B cell (primary cell): Measurements from ENCODE around the gene RTTN. TPM values are rescaled to one million over a fixed set of nuclear protein-coding genes. Genes with fewer than 3 reads are reported as not detected.

Source experiments
- ATAC-seq: fragments of 200-7000 bp; cut with Tn5 transposase; one replicate; pipeline ENCODE4 v1.10.0; 2021; ENCODE audit warnings: low read depth, mild to moderate bottlenecking, moderate number of reproducible peaks, moderate library complexity
- CTCF ChIA-PET: fragments of 350-600 bp; sonication (Branson Sonifier 250); formaldehyde crosslinking; loops from one replicate; lab custom pipeline; 2021; ENCODE audit warnings: antibody characterized with exemption, inconsistent platforms; lab: Charles Lee
- POLR2A ChIA-PET: fragments of 350-600 bp; sonication (Branson Sonifier 250); formaldehyde crosslinking; loops from one replicate; lab custom pipeline; 2021; ENCODE audit warnings: antibody characterized with exemption; lab: Charles Lee
- DNase-seq: peaks from one replicate; pipeline ENCODE4 v3.0.0; 2013
- H2AFZ ChIP-seq: 2 replicates; pipeline ENCODE4 v1.6.1; 2012; ENCODE audit warnings: mild to moderate bottlenecking, low read depth, low read length; ENCODE audit not compliant: insufficient read depth, poor library complexity, severe bottlenecking
- H3K27ac ChIP-seq, 2 donors: 1 replicate in 1 of 2; 2 replicates in 1 of 2; pipeline ENCODE4 v1.5.1; 2012 to 2013; ENCODE audit warnings: low read length in 2 of 2, mild to moderate bottlenecking in 2 of 2, moderate library complexity in 1 of 2
- H3K27me3 ChIP-seq, 4 experiments: fragments of 200-600 bp in 1 of 4; sonication (generic) in 1 of 4; replicated peaks in 1 of 4; 1 replicate in 2 of 4; 2 replicates in 2 of 4; pipeline versions ENCODE4 v1.6.1 to v1.7.0; 2013 to 2016; ENCODE audit warnings: low read length in 3 of 4, mild to moderate bottlenecking in 2 of 4, mixed read lengths in 1 of 4, moderate library complexity in 1 of 4; ENCODE audit not compliant: insufficient read depth in 4 of 4, control insufficient read depth in 3 of 4; ENCODE audit errors: control extremely low read depth in 1 of 4
- H3K36me3 ChIP-seq, 2 experiments: replicated peaks in 1 of 2; 1 replicate in 1 of 2; 2 replicates in 1 of 2; pipeline versions ENCODE4 v1.6.1 to v1.7.1; 2013; ENCODE audit warnings: low read length in 1 of 2; ENCODE audit not compliant: insufficient read depth in 2 of 2, control insufficient read depth in 1 of 2; ENCODE audit errors: control extremely low read depth in 1 of 2, extremely low read depth in 1 of 2
- H3K4me1 ChIP-seq, 2 donors: fragments of 200-600 bp in 1 of 2; sonication (generic) in 1 of 2; 1 replicate in 1 of 2; 2 replicates in 1 of 2; pipeline versions ENCODE4 v1.5.1 to v1.6.1; 2013 to 2017; ENCODE audit warnings: low read length in 2 of 2; ENCODE audit not compliant: control insufficient read depth in 2 of 2, insufficient read depth in 2 of 2
- H3K4me2 ChIP-seq: replicated peaks from 2 replicates; pipeline ENCODE3; 2012; ENCODE audit warnings: mild to moderate bottlenecking, low read depth, low read length; ENCODE audit not compliant: poor library complexity, severe bottlenecking
- H3K4me3 ChIP-seq, 5 experiments: fragments of 200-600 bp in 1 of 5; sonication (generic) in 1 of 5; 1 replicate in 3 of 5; 2 replicates in 2 of 5; pipeline versions ENCODE4 v1.5.1 to v1.7.0; 2011 to 2016; ENCODE audit warnings: low read length in 4 of 5, mild to moderate bottlenecking in 4 of 5, low read depth in 2 of 5, control low read depth in 1 of 5, moderate library complexity in 1 of 5; ENCODE audit not compliant: insufficient read depth in 1 of 5; ENCODE audit errors: control extremely low read depth in 1 of 5, extremely low read depth in 1 of 5
- H3K79me2 ChIP-seq: fragments of 200-600 bp; sonication (generic); one replicate; pipeline ENCODE4 v1.6.0; 2016; ENCODE audit warnings: low read length; ENCODE audit not compliant: control insufficient read depth, insufficient read depth
- H3K9ac ChIP-seq: fragments of 200-600 bp; sonication (generic); 2 replicates; pipeline ENCODE4 v1.6.1; 2017; ENCODE audit warnings: mild to moderate bottlenecking, low read length, moderate library complexity
- H3K9me3 ChIP-seq, 3 donors: one replicate each; pipeline versions ENCODE4 v1.6.1 to v1.7.1; 2013; ENCODE audit warnings: low read length in 2 of 3; ENCODE audit not compliant: control insufficient read depth in 2 of 3, insufficient read depth in 1 of 3; ENCODE audit errors: control extremely low read depth in 1 of 3
- H4K20me1 ChIP-seq: 2 replicates; pipeline ENCODE4 v1.6.0; 2012; ENCODE audit warnings: mild to moderate bottlenecking, low read length; ENCODE audit not compliant: insufficient read depth, control insufficient read depth, poor library complexity, severe bottlenecking
- H3K27ac Mint-ChIP-seq: one replicate; pipeline ENCODE4 v1.8.0; 2021; ENCODE audit warnings: mixed read lengths
- H3K27me3 Mint-ChIP-seq: one replicate; pipeline ENCODE4 v1.8.0; 2021; ENCODE audit warnings: mixed read lengths
- H3K4me1 Mint-ChIP-seq: one replicate; pipeline ENCODE4 v1.8.0; 2021; ENCODE audit warnings: mixed read lengths
- H3K4me3 Mint-ChIP-seq: one replicate; pipeline ENCODE4 v1.8.0; 2021; ENCODE audit warnings: mixed read lengths
- H3K9me3 Mint-ChIP-seq: one replicate; pipeline ENCODE4 v1.8.0; 2022; ENCODE audit warnings: mixed read lengths; ENCODE audit not compliant: insufficient read depth
- EZH2 ChIP-seq: IDR thresholded peaks from 2 replicates; pipeline ENCODE4 v1.6.1; 2012; ENCODE audit warnings: borderline replicate concordance, low read depth, mild to moderate bottlenecking, moderate library complexity, low read length; ENCODE audit not compliant: insufficient read depth, poor library complexity, severe bottlenecking
- intact Hi-C: fragments of 100-400 bp; cut with micrococcal nuclease; formaldehyde crosslinking; loops from one replicate; pipeline ENCODE4 v1.10.0; 2022
- polyA plus RNA-seq: library from polyadenylated mRNA; depleted of rRNA; stranded (reverse); fragments of >200 nt; gene quantifications from 2 replicates; pipeline ENCODE4 v1.2.3, GENCODE V29; 2012
- total RNA-seq, 2 donors: library from RNA; stranded (reverse); fragments of 120-200 nt in 1 of 2; gene quantifications; 1 replicate in 1 of 2; 2 replicates in 1 of 2; pipeline versions ENCODE4 v1.2.3 to v1.2.4, GENCODE V29; 2013 to 2022
- TF ChIP-seq, protein P1 (sequence below): fragments of 200-600 bp; IDR thresholded peaks from one replicate; pipeline ENCODE4 v1.8.0; 2022; ENCODE audit warnings: antibody characterized with exemption, mild to moderate bottlenecking

The RTTN gene
- total and polyA plus RNA-seq, 2 donors (not counting 1 experiment from before 2014, with no cell fraction given): 10.0 to 41.2 TPM

- POLR2A ChIA-PET: no interaction called here
- Histone ChIP-seq H3K79me2 (no peaks in the 10 kb centered on the region), H3K4me2 (no peak overlapping the region), H3K9me3 (no peaks in the 10 kb centered on the region), H3K36me3 (peaks cover 3 to 27% of the 10 kb centered on the region in 2 experiments), H3K27ac (no peak overlapping the region), H3K4me1 (no peaks in the 10 kb centered on the region), H2AFZ (no peak overlapping the region), H3K4me3 (no peak overlapping the region), H3K9ac (no peak overlapping the region), H4K20me1 (no peaks in the 10 kb centered on the region), H3K27me3 (no peaks in the 10 kb centered on the region)
- DNase-seq (no peak), ATAC-seq (no peak)
- Mint-ChIP-seq H3K4me3 (no peak overlapping the region), H3K27me3 (no peaks in the 10 kb centered on the region), H3K4me1 (no peaks in the 10 kb centered on the region), H3K9me3 (no peaks in the 10 kb centered on the region), H3K27ac (no peak overlapping the region)
- TF ChIP-seq EZH2: no peak
- TF ChIP-seq, protein P1, sequence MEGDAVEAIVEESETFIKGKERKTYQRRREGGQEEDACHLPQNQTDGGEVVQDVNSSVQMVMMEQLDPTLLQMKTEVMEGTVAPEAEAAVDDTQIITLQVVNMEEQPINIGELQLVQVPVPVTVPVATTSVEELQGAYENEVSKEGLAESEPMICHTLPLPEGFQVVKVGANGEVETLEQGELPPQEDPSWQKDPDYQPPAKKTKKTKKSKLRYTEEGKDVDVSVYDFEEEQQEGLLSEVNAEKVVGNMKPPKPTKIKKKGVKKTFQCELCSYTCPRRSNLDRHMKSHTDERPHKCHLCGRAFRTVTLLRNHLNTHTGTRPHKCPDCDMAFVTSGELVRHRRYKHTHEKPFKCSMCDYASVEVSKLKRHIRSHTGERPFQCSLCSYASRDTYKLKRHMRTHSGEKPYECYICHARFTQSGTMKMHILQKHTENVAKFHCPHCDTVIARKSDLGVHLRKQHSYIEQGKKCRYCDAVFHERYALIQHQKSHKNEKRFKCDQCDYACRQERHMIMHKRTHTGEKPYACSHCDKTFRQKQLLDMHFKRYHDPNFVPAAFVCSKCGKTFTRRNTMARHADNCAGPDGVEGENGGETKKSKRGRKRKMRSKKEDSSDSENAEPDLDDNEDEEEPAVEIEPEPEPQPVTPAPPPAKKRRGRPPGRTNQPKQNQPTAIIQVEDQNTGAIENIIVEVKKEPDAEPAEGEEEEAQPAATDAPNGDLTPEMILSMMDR: no peak
- CTCF ChIA-PET: interaction anchor here (2.8 kb wide), 1 partner anchor 13 kb away, joined by 14 read pairs; no protein-coding TSS in a partner anchor
- intact Hi-C loops: no loop called here
Measured at GRCh38 chr18:70182548-70182947, 22.9 kb downstream of the RTTN start.

- no peaks in the 10 kb centered on the region for H3K27me3 ChIP-seq
- no peak for TF ChIP-seq EZH2
- TF ChIP-seq, protein P1: no peak
- Mint-ChIP-seq H3K4me1 (no peaks in the 10 kb centered on the region), H3K4me3 (no peak overlapping the region), H3K27me3 (no peaks in the 10 kb centered on the region), H3K27ac (no peak overlapping the region), H3K9me3 (no peaks in the 10 kb centered on the region)
- intact Hi-C loops: no loop called here
- H3K4me1 ChIP-seq: no peaks in the 10 kb centered on the region
- no peak overlapping the region for H3K9ac ChIP-seq
- H3K36me3 ChIP-seq: peaks cover 3 to 20% of the 10 kb centered on the region in 2 experiments
- ATAC-seq (no peak), DNase-seq (no peak)
- H3K4me3 ChIP-seq: no peak overlapping the region
- no peak overlapping the region for H3K27ac ChIP-seq
- ChIA-PET POLR2A (no interaction called here), CTCF (no interaction called here)
- no peak overlapping the region for H2AFZ ChIP-seq
- no peak overlapping the region for H3K4me2 ChIP-seq
- H3K9me3 ChIP-seq: no peaks in the 10 kb centered on the region
- H4K20me1 ChIP-seq: no peaks in the 10 kb centered on the region
- H3K79me2 ChIP-seq: no peaks in the 10 kb centered on the region
Measured at GRCh38 chr18:70181725-70182124, 23.8 kb downstream of the RTTN start.
